K562 (cell line): Measurements from ENCODE around the gene SLC26A3. TPM values are rescaled to one million over a fixed set of nuclear protein-coding genes. Genes with fewer than 3 reads are reported as not detected.

Source experiments
- ATF4 ChIP-seq: fragments of 450-650 bp; formaldehyde crosslinking; IDR thresholded peaks from 2 replicates; pipeline ENCODE4 v1.4.0; 2022; ENCODE audit warnings: mild to moderate bottlenecking, moderate library complexity
- CEBPB ChIP-seq: fragments of 450-650 bp; IDR thresholded peaks from 2 replicates; pipeline ENCODE4 v1.6.1; 2016; ENCODE audit warnings: missing genetic modification characterization, missing compliant biosample characterization
- CHAMP1 ChIP-seq: fragments of 450-650 bp; IDR thresholded peaks from 2 replicates; pipeline ENCODE4 v1.6.1; 2016; ENCODE audit warnings: mild to moderate bottlenecking
- CHD1 ChIP-seq: fragments of 200-600 bp; sonication (generic); IDR thresholded peaks from one replicate; pipeline ENCODE4 v1.6.1; 2012; ENCODE audit warnings: mild to moderate bottlenecking, moderate library complexity, low read length, inconsistent platforms
- ELF1 ChIP-seq: fragments of 200-800 bp; sonication (Bioruptor generic); IDR thresholded peaks from 2 replicates; pipeline ENCODE4 v1.6.1; 2016; ENCODE audit warnings: missing genetic modification characterization, missing compliant biosample characterization
- FOXP1 ChIP-seq: sonication (generic); formaldehyde crosslinking; IDR thresholded peaks from 2 replicates; pipeline ENCODE4 v1.8.0; 2022; ENCODE audit warnings: mild to moderate bottlenecking, missing genetic modification reagents
- HNRNPLL ChIP-seq: fragments of 200-400 bp; formaldehyde crosslinking; IDR thresholded peaks from 2 replicates; pipeline ENCODE4 v1.6.1; 2017; ENCODE audit warnings: low read length, low read depth, mild to moderate bottlenecking; ENCODE audit not compliant: poor library complexity, severe bottlenecking
- IRF1 ChIP-seq: sonication (generic); formaldehyde crosslinking; IDR thresholded peaks from 2 replicates; pipeline ENCODE4 v1.8.0; 2022; ENCODE audit warnings: missing genetic modification reagents, mild to moderate bottlenecking, borderline replicate concordance
- MCM2 ChIP-seq: fragments of 450-650 bp; IDR thresholded peaks from 2 replicates; pipeline ENCODE4 v1.6.1; 2017; ENCODE audit warnings: low read depth, mild to moderate bottlenecking
- MLX ChIP-seq, 2 experiments: fragments of 450-650 bp in 1 of 2; sonication (generic) in 1 of 2; formaldehyde crosslinking; conservative IDR thresholded peaks; 2 replicates each; pipeline versions ENCODE4 v1.4.0 to v1.8.1; 2020 to 2022; ENCODE audit warnings: mild to moderate bottlenecking in 1 of 2, missing genetic modification reagents in 1 of 2
- NR3C1 ChIP-seq: sonication (generic); formaldehyde crosslinking; IDR thresholded peaks from 2 replicates; pipeline ENCODE4 v1.8.1; 2022; ENCODE audit warnings: missing genetic modification reagents
- PATZ1 ChIP-seq: fragments of 250-450 bp; sonication (Bioruptor Pico); IDR thresholded peaks from 2 replicates; pipeline ENCODE4 v1.5.0; 2020; ENCODE audit warnings: mild to moderate bottlenecking, borderline replicate concordance
- RAD21 ChIP-seq, 2 experiments: fragments of 250-450 bp in 1 of 2; fragments of 450-650 bp in 1 of 2; sonication (Bioruptor Pico) in 1 of 2; formaldehyde crosslinking in 1 of 2; IDR thresholded peaks in 1 of 2; conservative IDR thresholded peaks in 1 of 2; 2 replicates each; pipeline versions ENCODE4 v1.4.0 to v1.8.0; 2020 to 2022; ENCODE audit warnings: mild to moderate bottlenecking in 2 of 2, moderate library complexity in 1 of 2
- RHOXF2B ChIP-seq: fragments of 250-450 bp; sonication (Bioruptor Pico); conservative IDR thresholded peaks from 2 replicates; pipeline ENCODE4 v1.5.1; 2021
- SMARCA4 ChIP-seq: fragments of 450-650 bp; IDR thresholded peaks from 2 replicates; pipeline ENCODE4 v1.6.1; 2016
- SRSF1 ChIP-seq: fragments of 200-400 bp; formaldehyde crosslinking; IDR thresholded peaks from 2 replicates; pipeline ENCODE4 v1.6.1; 2017; ENCODE audit warnings: mild to moderate bottlenecking, low read depth, low read length, moderate library complexity
- TARDBP ChIP-seq: fragments of 450-650 bp; IDR thresholded peaks from 2 replicates; pipeline ENCODE4 v1.6.1; 2016
- TFAM ChIP-seq: fragments of 250-450 bp; sonication (Bioruptor Pico); conservative IDR thresholded peaks from 2 replicates; pipeline ENCODE4 v1.5.0; 2021; ENCODE audit warnings: mild to moderate bottlenecking, moderate library complexity
- ZFP36 ChIP-seq: fragments of 150-350 bp; IDR thresholded peaks from 2 replicates; pipeline ENCODE4 v1.6.1; 2018; ENCODE audit warnings: low read length, low read depth; ENCODE audit not compliant: partially characterized antibody
- polyA plus RNA-seq, 8 experiments: library from polyadenylated mRNA; depleted of rRNA in 4 of 8; stranded (reverse) in 5 of 8; unstranded in 3 of 8; fragments of >200 nt; fragmentation: Nextera tagmentation in 2 of 8; fragmentation: Illumina TruSeq in 1 of 8; extraction: Ambion mirVana in 2 of 8; extraction: Trizol in 1 of 8; gene quantifications; 2 replicates each; pipeline versions ENCODE4 v1.2.1 to v1.2.3, GENCODE V29; 2011 to 2014; ENCODE audit warnings: inconsistent platforms in 1 of 8, missing spikeins in 1 of 8
- total RNA-seq, 7 experiments: library from RNA; depleted of rRNA in 6 of 7; stranded (reverse); fragments of >200 nt in 6 of 7; fragmentation: Illumina TruSeq in 2 of 7; extraction: Trizol in 2 of 7; gene quantifications; 2 replicates each; pipeline versions ENCODE4 v1.2.1 to v1.2.3, GENCODE V29; 2011 to 2021; ENCODE audit warnings: low replicate concordance in 1 of 7

Gene SLC26A3
- total and polyA plus RNA-seq, 9 of the 15 experiments (the other 6 are each of a cell fraction or from before 2014, with no cell fraction given) = 0.86 TPM; not detected in 8

GRCh38 chr7:107743567-107744344, 59.3 kb downstream of the SLC26A3 start, which contains the start of gene CBLL1 (continued):
- no peak for TF ChIP-seq IRF1 (CRISPR knock-in tag)
- no peak for TF ChIP-seq SMARCA4
- no peak for TF ChIP-seq ZFP36
- peak; percentile 71 for TF ChIP-seq CHD1
- peak; percentile 99 for TF ChIP-seq ELF1
- peak; percentile 81 to 96 for TF ChIP-seq RAD21 (CRISPR knock-in tag; conservative IDR thresholded peaks at IDR 0.05 in 1 of 2, IDR thresholded peaks at IDR 0.05 in 1 of 2)
- TF ChIP-seq RHOXF2B (CRISPR knock-in tag) = 0 out of 2 replicates have a peak, but pooled peaks have one; percentile 20
- TF ChIP-seq NR3C1 = no peak
- TF ChIP-seq TARDBP = no peak; the same call in none of the 2 replicates
- TF ChIP-seq MLX (CRISPR knock-in tag; conservative IDR thresholded peaks at IDR 0.05) = peak in 1 of 2 experiments; percentile 8; a peak in 1 of 4 replicates
- no peak for TF ChIP-seq PATZ1 (CRISPR knock-in tag)
- TF ChIP-seq CHAMP1 = peak; percentile 80; the same call in 1 of the 2 replicates
- peak; percentile 93 for TF ChIP-seq HNRNPLL
- peak; percentile 99; the same call in 1 of the 2 replicates for TF ChIP-seq FOXP1
- TF ChIP-seq TFAM (CRISPR knock-in tag) = no peak
- TF ChIP-seq MCM2 = no peak
- TF ChIP-seq ATF4 (CRISPR knock-in tag) = no peak
- no peak for TF ChIP-seq SRSF1
- TF ChIP-seq CEBPB (tag) = no peak
